H1 (cell line): Measurements from ENCODE around the gene ANKFN1. TPM values are rescaled to one million over a fixed set of nuclear protein-coding genes. Genes with fewer than 3 reads are reported as not detected.

Source experiments
- CTCF ChIA-PET: fragments of 300-600 bp; sonication (Branson Sonifier 250); formaldehyde crosslinking; loops from one replicate; lab custom pipeline; 2021; ENCODE audit not compliant: partially characterized antibody; lab: Charles Lee
- POLR2A ChIA-PET: fragments of 300-600 bp; sonication (Branson Sonifier 250); formaldehyde crosslinking; loops from one replicate; lab custom pipeline; 2021; ENCODE audit warnings: inconsistent platforms; ENCODE audit not compliant: partially characterized antibody; lab: Charles Lee
- DNase-seq, 2 experiments: peaks; one replicate each; pipeline versions ENCODE4 v3.0.0 to v3.0.0-alpha.2; 2010 to 2022; ENCODE audit warnings: low spot score in 2 of 2, low read depth in 1 of 2, mixed read lengths in 1 of 2
- FAIRE-seq: peaks from 2 replicates; lab custom pipeline; 2011; peaks lifted over from hg19 to GRCh38; lab: Jason Lieb, UNC
- H2AFZ ChIP-seq: 2 replicates; pipeline ENCODE4 v1.8.1; 2012; ENCODE audit warnings: low read length, inconsistent platforms
- H2AK5ac ChIP-seq: 2 replicates; pipeline ENCODE4 v1.6.1; 2013; ENCODE audit warnings: low read depth, low read length
- H2BK120ac ChIP-seq: replicated peaks from 2 replicates; pipeline ENCODE3; 2013; ENCODE audit warnings: low read depth, low read length, inconsistent platforms
- H2BK12ac ChIP-seq: 2 replicates; pipeline ENCODE4 v1.6.1; 2013; ENCODE audit warnings: low read depth, low read length
- H2BK15ac ChIP-seq: 2 replicates; pipeline ENCODE4 v1.6.1; 2013; ENCODE audit warnings: low read length
- H2BK20ac ChIP-seq: 2 replicates; pipeline ENCODE4 v1.6.1; 2013; ENCODE audit warnings: low read length
- H2BK5ac ChIP-seq: 2 replicates; pipeline ENCODE4 v1.6.1; 2013; ENCODE audit warnings: low read depth, low read length
- H3K14ac ChIP-seq: 2 replicates; pipeline ENCODE4 v1.6.1; 2013; ENCODE audit warnings: inconsistent platforms; ENCODE audit not compliant: insufficient read length
- H3K18ac ChIP-seq: 2 replicates; pipeline ENCODE4 v1.6.1; 2013; ENCODE audit warnings: low read length; ENCODE audit errors: extremely low read depth
- H3K23ac ChIP-seq: 2 replicates; pipeline ENCODE4 v1.6.1; 2013; ENCODE audit warnings: inconsistent platforms; ENCODE audit not compliant: insufficient read length
- H3K23me2 ChIP-seq: 2 replicates; pipeline ENCODE4 v1.6.1; 2013; ENCODE audit warnings: low read depth, low read length
- H3K27ac ChIP-seq: 2 replicates; pipeline ENCODE4 v1.6.1; 2011; ENCODE audit warnings: low read depth, low read length, inconsistent platforms
- H3K27me3 ChIP-seq, 4 experiments: replicated peaks in 1 of 4; 1 replicate in 1 of 4; 2 replicates in 3 of 4; pipeline versions ENCODE4 v1.6.1 to v1.8.1; 2011 to 2013; ENCODE audit warnings: low read length in 3 of 4, mild to moderate bottlenecking in 3 of 4, inconsistent platforms in 2 of 4, mixed read lengths in 2 of 4, moderate library complexity in 1 of 4; ENCODE audit not compliant: control insufficient read depth in 3 of 4, insufficient read depth in 3 of 4; ENCODE audit errors: extremely low read depth in 1 of 4
- H3K36me3 ChIP-seq, 4 experiments: 2 replicates each; pipeline versions ENCODE4 v1.6.1 to v1.8.1; 2011 to 2013; ENCODE audit warnings: mild to moderate bottlenecking in 4 of 4, low read length in 3 of 4, moderate library complexity in 2 of 4, control low read depth in 1 of 4, inconsistent platforms in 1 of 4; ENCODE audit not compliant: insufficient read depth in 4 of 4, control insufficient read depth in 2 of 4
- H3K4ac ChIP-seq: replicated peaks from 2 replicates; pipeline ENCODE3; 2013; ENCODE audit warnings: low read length, low read depth, mixed read lengths, inconsistent platforms; ENCODE audit not compliant: insufficient read length
- H3K4me1 ChIP-seq, 4 experiments: replicated peaks in 1 of 4; 1 replicate in 1 of 4; 2 replicates in 3 of 4; pipeline versions ENCODE4 v1.6.1 to v1.8.1; 2011 to 2013; ENCODE audit warnings: low read length in 3 of 4, inconsistent platforms in 2 of 4, mixed read lengths in 1 of 4; ENCODE audit not compliant: insufficient read depth in 4 of 4, control insufficient read depth in 3 of 4
- H3K4me2 ChIP-seq, 2 experiments: 2 replicates each; pipeline versions ENCODE4 v1.6.1 to v1.8.1; 2011 to 2013; ENCODE audit warnings: low read depth in 2 of 2, low read length in 2 of 2, control low read depth in 1 of 2, inconsistent platforms in 1 of 2, mild to moderate bottlenecking in 1 of 2; ENCODE audit not compliant: insufficient read depth in 1 of 2
- H3K4me3 ChIP-seq, 4 experiments: fragments of 200-600, 300-600 bp in 1 of 4; sonication (generic), shearing (Covaris generic), sonication (Bioruptor Twin) in 1 of 4; 2 replicates each; pipeline versions ENCODE4 v1.5.1 to v1.8.1; 2011 to 2016; ENCODE audit warnings: low read length in 4 of 4, low read depth in 3 of 4, control low read depth in 2 of 4, inconsistent platforms in 2 of 4, mild to moderate bottlenecking in 2 of 4, mixed read lengths in 1 of 4, moderate library complexity in 1 of 4; ENCODE audit not compliant: insufficient read depth in 2 of 4; ENCODE audit errors: extremely low read depth in 1 of 4
- H3K56ac ChIP-seq: replicated peaks from 2 replicates; pipeline ENCODE3; 2013; ENCODE audit warnings: low read depth, mild to moderate bottlenecking, mixed read lengths, low read length, inconsistent platforms; ENCODE audit not compliant: insufficient read length
- H3K79me1 ChIP-seq: 2 replicates; pipeline ENCODE4 v1.6.1; 2013; ENCODE audit warnings: low read depth, low read length, control low read depth
- H3K79me2 ChIP-seq, 2 experiments: 2 replicates each; pipeline versions ENCODE4 v1.6.1 to v1.8.1; 2012 to 2013; ENCODE audit warnings: low read length in 2 of 2, mild to moderate bottlenecking in 2 of 2, inconsistent platforms in 1 of 2; ENCODE audit not compliant: insufficient read depth in 2 of 2, control insufficient read depth in 1 of 2
- H3K9ac ChIP-seq, 4 experiments: replicated peaks in 1 of 4; 1 replicate in 1 of 4; 2 replicates in 3 of 4; pipeline versions ENCODE4 v1.6.1 to v1.8.1; 2011 to 2013; ENCODE audit warnings: low read depth in 3 of 4, low read length in 3 of 4, control low read depth in 2 of 4, mild to moderate bottlenecking in 2 of 4, moderate library complexity in 2 of 4, inconsistent platforms in 1 of 4; ENCODE audit errors: extremely low read depth in 1 of 4
- H3K9me3 ChIP-seq, 2 experiments: 2 replicates each; pipeline versions ENCODE4 v1.6.1 to v1.8.1; 2012 to 2013; ENCODE audit warnings: mild to moderate bottlenecking in 2 of 2, moderate library complexity in 2 of 2, control low read depth in 1 of 2, inconsistent platforms in 1 of 2, low read depth in 1 of 2, low read length in 1 of 2, mixed read lengths in 1 of 2; ENCODE audit not compliant: insufficient read depth in 2 of 2
- H4K20me1 ChIP-seq, 2 experiments: replicated peaks in 1 of 2; 2 replicates each; pipeline versions ENCODE3 to v1.8.1; 2011 to 2013; ENCODE audit warnings: inconsistent platforms in 2 of 2, low read length in 2 of 2, mild to moderate bottlenecking in 1 of 2; ENCODE audit not compliant: insufficient read depth in 2 of 2, control insufficient read depth in 1 of 2
- H4K5ac ChIP-seq: 2 replicates; pipeline ENCODE4 v1.6.1; 2013; ENCODE audit warnings: low read length, low read depth, mixed read lengths, inconsistent platforms; ENCODE audit not compliant: insufficient read length
- H4K8ac ChIP-seq: 2 replicates; pipeline ENCODE4 v1.8.0; 2013; ENCODE audit warnings: mild to moderate bottlenecking, moderate library complexity, low read length, inconsistent platforms; ENCODE audit not compliant: insufficient read depth; ENCODE audit errors: extremely low read depth
- H4K91ac ChIP-seq: replicated peaks from 2 replicates; pipeline ENCODE3; 2013; ENCODE audit warnings: low read length, mixed read lengths, inconsistent platforms; ENCODE audit not compliant: insufficient read length
- ATF2 ChIP-seq: IDR thresholded peaks from 2 replicates; pipeline ENCODE4 v1.6.1; 2012; ENCODE audit warnings: low read length, inconsistent platforms
- CREB1 ChIP-seq: IDR thresholded peaks from 2 replicates; pipeline ENCODE4 v1.6.1; 2012; ENCODE audit warnings: inconsistent platforms
- CTCF ChIP-seq, 3 experiments: IDR thresholded peaks; 1 replicate in 2 of 3; 2 replicates in 1 of 3; pipeline versions ENCODE4 v1.5.1 to v1.6.1; 2011; ENCODE audit warnings: low read length in 3 of 3, mild to moderate bottlenecking in 3 of 3, inconsistent platforms in 2 of 3, low read depth in 1 of 3, moderate library complexity in 1 of 3; ENCODE audit not compliant: insufficient read depth in 1 of 3; ENCODE audit errors: control extremely low read depth in 1 of 3
- JUND ChIP-seq: IDR thresholded peaks from 2 replicates; pipeline ENCODE4 v1.6.1; 2011; ENCODE audit warnings: mild to moderate bottlenecking, improper control_type of control experiment, low read length
- KDM1A ChIP-seq: fragments of 200-600, 300-600 bp; sonication (generic); IDR thresholded peaks from 2 replicates; pipeline ENCODE4 v1.7.1; 2016; ENCODE audit warnings: mild to moderate bottlenecking, low read length, borderline replicate concordance
- KDM4A ChIP-seq: IDR thresholded peaks from one replicate; pipeline ENCODE4 v1.7.1; 2012; ENCODE audit warnings: low read depth, mild to moderate bottlenecking, moderate library complexity, low read length, inconsistent platforms; ENCODE audit not compliant: severe bottlenecking
- POLR2A ChIP-seq, 2 experiments: IDR thresholded peaks; 1 replicate in 1 of 2; 2 replicates in 1 of 2; pipeline ENCODE4 v1.6.1; 2011; ENCODE audit warnings: low read depth in 2 of 2, low read length in 2 of 2, mild to moderate bottlenecking in 2 of 2; ENCODE audit errors: control extremely low read depth in 1 of 2
- POLR2AphosphoS5 ChIP-seq: IDR thresholded peaks from 2 replicates; pipeline ENCODE4 v1.6.1; 2011; ENCODE audit warnings: low read depth, low read length
- TAF7 ChIP-seq: optimal IDR thresholded peaks from 2 replicates; pipeline ENCODE3; 2011; ENCODE audit warnings: low read depth, mild to moderate bottlenecking, inconsistent platforms, low read length, moderate library complexity, borderline replicate concordance
- TBP ChIP-seq: IDR thresholded peaks from 2 replicates; pipeline ENCODE4 v1.6.1; 2011; ENCODE audit warnings: low read depth, low read length, improper control_type of control experiment
- WGBS, 2 experiments: shearing (Covaris generic) in 1 of 2; methylation state at CpG; one replicate each; pipeline versions ENCODE4 v1.1.6 to v1.1.7; 2013 to 2015; ENCODE audit warnings: low lambda C conversion rate in 2 of 2, mixed read lengths in 2 of 2, inconsistent platforms in 1 of 2, low coverage in 1 of 2, missing lambda C conversion rate in 1 of 2; ENCODE audit not compliant: insufficient replicate concordance in 2 of 2, insufficient coverage in 1 of 2, insufficient read length in 1 of 2; ENCODE audit errors: extremely low coverage in 1 of 2, missing lambda C conversion rate in 1 of 2; 5-methylcytosine and 5-hydroxymethylcytosine counted together
- polyA plus RNA-seq, 7 experiments: library from polyadenylated mRNA; depleted of rRNA in 3 of 7; stranded (reverse) in 5 of 7; unstranded in 2 of 7; fragments of >200 nt in 5 of 7; fragments of 200-250 nt in 2 of 7; gene quantifications; 1 replicate in 5 of 7; 2 replicates in 1 of 7; 4 replicates in 1 of 7; pipeline versions ENCODE4 v1.2.1 to v1.2.3, GENCODE V29; 2011 to 2013; ENCODE audit warnings: missing spikeins in 2 of 7, mixed read lengths in 2 of 7
- total RNA-seq: library from RNA; stranded (reverse); fragmentation: NEBNext Ultra II Directional; extraction: Animal tissue kit (Norgen Biotek cat#: 25700); gene quantifications from 2 replicates; pipeline ENCODE4 v1.2.1, GENCODE V29; 2021

ANKFN1 gene
- total and polyA plus RNA-seq, 2 of the 8 experiments (the other 6 are each of a cell fraction or from before 2014, with no cell fraction given) = not detected

GRCh38 chr17:56184650-56185049, 31.4 kb downstream of the ANKFN1 start:
- Histone ChIP-seq H3K4me2 (no peak overlapping the region), H3K4me3 (no peak overlapping the region), H2AK5ac (no peak overlapping the region), H2BK15ac (no peak overlapping the region), H3K36me3 (no peaks in the 10 kb centered on the region), H4K91ac (no peak overlapping the region), H3K4ac (no peak overlapping the region), H3K79me2 (no peaks in the 10 kb centered on the region), H3K27ac (no peak overlapping the region), H3K9ac (no peak overlapping the region), H2AFZ (0 out of 2 replicates have a peak overlapping the region, but pooled peaks have one; percentile 43), H2BK5ac (no peak overlapping the region), H4K8ac (no peak overlapping the region), H3K56ac (no peak overlapping the region), H3K18ac (no peak overlapping the region), H4K20me1 (no peaks in the 10 kb centered on the region), H3K23ac (no peak overlapping the region), H2BK120ac (no peak overlapping the region), H2BK20ac (no peak overlapping the region), H3K79me1 (no peaks in the 10 kb centered on the region), H3K4me1 (no peaks in the 10 kb centered on the region), H3K9me3 (no peaks in the 10 kb centered on the region)
- FAIRE-seq = no peak
- CTCF ChIA-PET = no interaction called here
- 94% methylated on average over 6 of the region's 6 CpGs; no CpG with 5 or more reads in 1 of the 2 experiments for WGBS, 2 experiments
- DNase-seq = no peak
- TF ChIP-seq CREB1 = no peak
- TF ChIP-seq JUND = no peak
- TF ChIP-seq KDM1A = no peak
- no peak for TF ChIP-seq TBP
- no peak for TF ChIP-seq ATF2
- TF ChIP-seq KDM4A = no peak
- no peak for TF ChIP-seq POLR2A (IDR thresholded peaks at IDR 0.05; ENCODE audit: control extremely low read depth in 1 of 2, low read depth in 2 of 2, low read length in 2 of 2)
- no peak for TF ChIP-seq CTCF (IDR thresholded peaks at IDR 0.05; ENCODE audit: control extremely low read depth in 1 of 3, insufficient read depth in 1 of 3, low read depth in 1 of 3, low read length in 3 of 3)
- no peak for TF ChIP-seq TAF7
- no peak for TF ChIP-seq POLR2AphosphoS5
- TF ChIP-seq, all 59 proteins: peak for 0
- Histone ChIP-seq H4K5ac (no peak overlapping the region), H3K23me2 (no peaks in the 10 kb centered on the region), H3K27me3 (no peaks in the 10 kb centered on the region), H2BK12ac (no peak overlapping the region), H3K14ac (no peak overlapping the region)
- POLR2A ChIA-PET = no interaction called here
